H9 (cell line): ENCODE data around the gene PLCL1. TPM values are rescaled to one million over a fixed set of nuclear protein-coding genes. Genes with fewer than 3 reads are reported as not detected.

ENCODE experiments used
- DNase-seq: peaks from one replicate; pipeline ENCODE4 v3.0.0-alpha.2; 2017
- H2AFZ ChIP-seq: one replicate; pipeline ENCODE4 v1.6.1; 2013; ENCODE audit warnings: mild to moderate bottlenecking, low read length, control low read depth, moderate library complexity
- H2AK5ac ChIP-seq: 2 replicates; pipeline ENCODE4 v1.6.1; 2013; ENCODE audit warnings: low read length, control low read depth, mixed read lengths; ENCODE audit not compliant: insufficient read length
- H2BK120ac ChIP-seq: one replicate; pipeline ENCODE4 v1.6.1; 2013; ENCODE audit warnings: low read depth, mild to moderate bottlenecking, low read length, control low read depth, inconsistent platforms; ENCODE audit not compliant: poor library complexity, severe bottlenecking
- H2BK12ac ChIP-seq: 2 replicates; pipeline ENCODE4 v1.6.1; 2013; ENCODE audit warnings: low read length, control low read depth, mixed read lengths, low read depth; ENCODE audit not compliant: insufficient read length
- H2BK15ac ChIP-seq: 2 replicates; pipeline ENCODE4 v1.6.1; 2013; ENCODE audit warnings: low read depth, low read length, control low read depth
- H2BK20ac ChIP-seq: one replicate; pipeline ENCODE4 v1.6.1; 2013; ENCODE audit warnings: low read depth, mild to moderate bottlenecking, low read length, control low read depth, inconsistent platforms; ENCODE audit not compliant: poor library complexity, severe bottlenecking
- H2BK5ac ChIP-seq: 2 replicates; pipeline ENCODE4 v1.6.1; 2013; ENCODE audit warnings: low read length, control low read depth, mixed read lengths; ENCODE audit not compliant: insufficient read length
- H3K14ac ChIP-seq: 2 replicates; pipeline ENCODE4 v1.6.1; 2013; ENCODE audit warnings: low read length, control low read depth; ENCODE audit not compliant: insufficient read depth
- H3K18ac ChIP-seq: 2 replicates; pipeline ENCODE4 v1.6.1; 2013; ENCODE audit warnings: low read depth, mild to moderate bottlenecking, mixed read lengths, low read length, control low read depth; ENCODE audit not compliant: insufficient read length
- H3K23ac ChIP-seq: 2 replicates; pipeline ENCODE4 v1.6.1; 2013; ENCODE audit warnings: low read length, control low read depth, mixed read lengths, low read depth; ENCODE audit not compliant: insufficient read length
- H3K23me2 ChIP-seq: 2 replicates; pipeline ENCODE4 v1.6.1; 2013; ENCODE audit warnings: low read depth, mild to moderate bottlenecking, mixed read lengths, low read length, control low read depth; ENCODE audit not compliant: insufficient read length, poor library complexity, severe bottlenecking
- H3K27ac ChIP-seq: 2 replicates; pipeline ENCODE4 v1.5.1; 2013; ENCODE audit warnings: low read length, control low read depth, mixed read lengths, low read depth; ENCODE audit not compliant: insufficient read length
- H3K27me3 ChIP-seq: 2 replicates; pipeline ENCODE4 v1.6.1; 2013; ENCODE audit warnings: low read length, control low read depth, inconsistent platforms; ENCODE audit not compliant: insufficient read depth
- H3K4ac ChIP-seq: 2 replicates; pipeline ENCODE4 v1.6.1; 2013; ENCODE audit warnings: low read depth, mild to moderate bottlenecking, control low read depth, inconsistent platforms, low read length, moderate library complexity
- H3K4me1 ChIP-seq: 2 replicates; pipeline ENCODE4 v1.6.1; 2013; ENCODE audit warnings: low read length, control low read depth, inconsistent platforms; ENCODE audit not compliant: insufficient read depth
- H3K4me2 ChIP-seq: 2 replicates; pipeline ENCODE4 v1.6.1; 2013; ENCODE audit warnings: low read length, control low read depth, mixed read lengths; ENCODE audit not compliant: insufficient read length, insufficient read depth
- H3K56ac ChIP-seq: 2 replicates; pipeline ENCODE4 v1.6.1; 2013; ENCODE audit warnings: low read depth, mild to moderate bottlenecking, mixed read lengths, low read length, control low read depth; ENCODE audit not compliant: insufficient read length
- H3K79me1 ChIP-seq: 2 replicates; pipeline ENCODE4 v1.6.1; 2013; ENCODE audit warnings: low read depth, mild to moderate bottlenecking, moderate library complexity, low read length, control low read depth, inconsistent platforms; ENCODE audit not compliant: insufficient read depth, poor library complexity, severe bottlenecking
- H3K79me2 ChIP-seq: 2 replicates; pipeline ENCODE4 v1.6.1; 2013; ENCODE audit warnings: low read length, control low read depth, inconsistent platforms; ENCODE audit not compliant: insufficient read depth
- H3K9ac ChIP-seq: 2 replicates; pipeline ENCODE4 v1.6.1; 2013; ENCODE audit warnings: low read length, control low read depth, mixed read lengths; ENCODE audit not compliant: insufficient read length; ENCODE audit errors: extremely low read depth
- H3K9me3 ChIP-seq: one replicate; pipeline ENCODE4 v1.6.1; 2013; ENCODE audit warnings: low read depth, low read length, inconsistent platforms; ENCODE audit not compliant: control insufficient read depth
- H3T11ph ChIP-seq: one replicate; pipeline ENCODE4 v1.6.1; 2013; ENCODE audit warnings: mild to moderate bottlenecking, low read length, control low read depth, inconsistent platforms
- H4K20me1 ChIP-seq: one replicate; pipeline ENCODE4 v1.6.1; 2013; ENCODE audit not compliant: control insufficient read depth, insufficient read length, insufficient read depth
- H4K5ac ChIP-seq: 2 replicates; pipeline ENCODE4 v1.6.1; 2013; ENCODE audit warnings: low read depth, mild to moderate bottlenecking, mixed read lengths, low read length, control low read depth; ENCODE audit not compliant: insufficient read length
- H4K8ac ChIP-seq: replicated peaks from 2 replicates; pipeline ENCODE4 v1.6.1; 2013; ENCODE audit warnings: low read length, control low read depth, mixed read lengths, low read depth; ENCODE audit not compliant: insufficient read length
- H4K91ac ChIP-seq: 2 replicates; pipeline ENCODE4 v1.6.1; 2013; ENCODE audit warnings: low read depth, mild to moderate bottlenecking, moderate library complexity, mixed read lengths, low read length, control low read depth; ENCODE audit not compliant: insufficient read length
- H3K27ac Mint-ChIP-seq, 3 experiments: 2 replicates in 2 of 3; 3 replicates in 1 of 3; pipeline ENCODE4 v1.8.0; 2020 to 2021; ENCODE audit warnings: mixed read lengths in 3 of 3, mild to moderate bottlenecking in 1 of 3, moderate library complexity in 1 of 3
- H3K27me3 Mint-ChIP-seq: 2 replicates; pipeline ENCODE4 v1.8.0; 2021; ENCODE audit warnings: low read depth, mild to moderate bottlenecking, moderate library complexity, mixed read lengths
- H3K36me3 Mint-ChIP-seq, 3 experiments: 2 replicates in 2 of 3; 3 replicates in 1 of 3; pipeline ENCODE4 v1.8.0; 2020 to 2021; ENCODE audit warnings: low read depth in 3 of 3, mixed read lengths in 3 of 3; ENCODE audit not compliant: insufficient read depth in 1 of 3
- H3K4me1 Mint-ChIP-seq, 2 experiments: 2 replicates each; pipeline ENCODE4 v1.8.0; 2020; ENCODE audit warnings: mixed read lengths in 2 of 2
- H3K4me3 Mint-ChIP-seq, 2 experiments: 2 replicates in 1 of 2; 3 replicates in 1 of 2; pipeline ENCODE4 v1.8.0; 2020 to 2021; ENCODE audit warnings: mild to moderate bottlenecking in 2 of 2, mixed read lengths in 2 of 2, moderate library complexity in 1 of 2
- H3K9me3 Mint-ChIP-seq, 2 experiments: 2 replicates in 1 of 2; 3 replicates in 1 of 2; pipeline ENCODE4 v1.8.0; 2020; ENCODE audit warnings: mild to moderate bottlenecking in 2 of 2, mixed read lengths in 2 of 2, moderate library complexity in 1 of 2
- CTCF ChIP-seq: fragments of 200-600 bp; sonication (generic); conservative IDR thresholded peaks from 3 replicates; pipeline ENCODE4 v1.8.0; 2021; ENCODE audit warnings: antibody characterized with exemption, mild to moderate bottlenecking
- WGBS: extraction: QIAGEN DNeasy Blood & Tissue Kit; methylation state at CpG from one replicate; pipeline ENCODE4 v1.1.7; 2013; ENCODE audit warnings: missing lambda C conversion rate, low lambda C conversion rate, mixed read lengths; ENCODE audit not compliant: insufficient read length; ENCODE audit errors: extremely low coverage; 5-methylcytosine and 5-hydroxymethylcytosine counted together
- total RNA-seq: library from RNA; stranded (reverse); gene quantifications from 2 replicates; pipeline ENCODE4 v1.2.1, GENCODE V29; 2021

The PLCL1 gene
- total RNA-seq, 1 experiment from 2014 or later: 0.04 TPM

GRCh38 chr2:198097630-198098029 is 293.2 kb downstream of the PLCL1 start:
- Histone ChIP-seq H3K79me2 (no peaks in the 10 kb centered on the region), H3K56ac (no peak overlapping the region), H4K8ac (no peak overlapping the region), H2BK5ac (no peak overlapping the region), H3K27ac (no peak overlapping the region), H2AK5ac (no peak overlapping the region), H4K91ac (no peak overlapping the region), H3K23ac (no peak overlapping the region), H3K9me3 (no peaks in the 10 kb centered on the region), H3K4me1 (no peaks in the 10 kb centered on the region), H2BK20ac (no peak overlapping the region), H3K18ac (no peak overlapping the region), H3K9ac (no peak overlapping the region), H2BK120ac (no peak overlapping the region), H3T11ph (no peak overlapping the region), H3K4ac (no peak overlapping the region), H2AFZ (no peak overlapping the region), H3K23me2 (no peaks in the 10 kb centered on the region), H3K4me2 (no peak overlapping the region), H3K27me3 (no peaks in the 10 kb centered on the region), H2BK15ac (no peak overlapping the region), H2BK12ac (no peak overlapping the region), H3K14ac (no peak overlapping the region), H4K5ac (no peak overlapping the region), H3K79me1 (no peaks in the 10 kb centered on the region), H4K20me1 (no peaks in the 10 kb centered on the region)
- Mint-ChIP-seq H3K4me3 (no peak overlapping the region), H3K27me3 (no peaks in the 10 kb centered on the region), H3K9me3 (no peaks in the 10 kb centered on the region), H3K4me1 (peaks cover 5 to 7% of the 10 kb centered on the region in 2 experiments), H3K27ac (no peak overlapping the region), H3K36me3 (no peaks in the 10 kb centered on the region)
- no peak for DNase-seq
- no peak for TF ChIP-seq CTCF
- WGBS: no CpG with 5 or more reads among the region's 3 CpGs
